Gastrocnemius medialis (tissue), 4 donors: Measurements from ENCODE around the gene LGALS9C.
"Not testable (repeated sequence)": the region's sequence is repeated elsewhere in the genome, so short reads cannot be mapped to it uniquely, and the experiment has no call there.

Source experiments
- CTCF ChIP-seq, 5 experiments: fragments of 450-650 bp in 3 of 5; fragments of 200-600 bp in 2 of 5; sonication (generic) in 2 of 5; IDR thresholded peaks in 4 of 5; conservative IDR thresholded peaks in 1 of 5; 1 replicate in 4 of 5; 2 replicates in 1 of 5; pipeline ENCODE4 v1.5.1; 2016 to 2019; ENCODE audit warnings: antibody characterized with exemption in 5 of 5, mild to moderate bottlenecking in 3 of 5, moderate library complexity in 3 of 5
- POLR2A ChIP-seq, 2 donors: fragments of 450-650 bp; IDR thresholded peaks; one replicate each; pipeline ENCODE4 v1.6.1; 2017; ENCODE audit warnings: antibody characterized with exemption in 2 of 2, mild to moderate bottlenecking in 2 of 2, moderate library complexity in 2 of 2

GRCh38 chr17:18447476-18448205 lies 28.9 kb upstream of the LGALS9C start:
- TF ChIP-seq CTCF (IDR thresholded peaks at IDR 0.05 in 4 of 5, conservative IDR thresholded peaks at IDR 0.05 in 1 of 5); POLR2A (IDR thresholded peaks at IDR 0.05): not testable (repeated sequence)
